GM04504 (cell line): ENCODE results near the gene CDC16.
"Not testable (repeated sequence)": the region's sequence is repeated elsewhere in the genome, so short reads cannot be mapped to it uniquely, and the experiment has no call there.

Source experiments
- DNase-seq: peaks from one replicate; pipeline ENCODE4 v3.0.0-alpha.2; 2012; ENCODE audit warnings: low read depth

CDC16 gene

GRCh38 chr13:114227528-114227927, 7.2 kb upstream of the CDC16 start:
- no peak for DNase-seq

- no peak for DNase-seq
Measured at GRCh38 chr13:114228176-114228575, 6.5 kb upstream of the CDC16 start.

- no peak for DNase-seq
Measured at GRCh38 chr13:114229506-114229905, 5.2 kb upstream of the CDC16 start.

- no peak for DNase-seq
Measured at GRCh38 chr13:114230117-114230516, 4.6 kb upstream of the CDC16 start.

- no peak for DNase-seq
Measured at GRCh38 chr13:114230575-114230974, 4.1 kb upstream of the CDC16 start.

- no peak for DNase-seq
Measured at GRCh38 chr13:114231886-114232285, 2.8 kb upstream of the CDC16 start.

- DNase-seq = no peak
Measured at GRCh38 chr13:114234266-114234644, 442 bp upstream of the CDC16 start.

GRCh38 chr13:114235697-114236096, 1.0 kb downstream of the CDC16 start:
- DNase-seq = no peak

- no peak for DNase-seq
Measured at GRCh38 chr13:114236227-114236626, 1.5 kb downstream of the CDC16 start.

GRCh38 chr13:114237415-114238112, 2.9 kb downstream of the CDC16 start:
- DNase-seq = no peak

- DNase-seq = no peak
Measured at GRCh38 chr13:114241918-114242317, 7.2 kb downstream of the CDC16 start.

- DNase-seq = no peak
Measured at GRCh38 chr13:114243971-114244370, 9.3 kb downstream of the CDC16 start.

- DNase-seq = no peak
Measured at GRCh38 chr13:114244637-114245036, 9.9 kb downstream of the CDC16 start.

- peak; percentile 48 for DNase-seq
Measured at GRCh38 chr13:114248011-114248410, 13.3 kb downstream of the CDC16 start.

GRCh38 chr13:114249077-114249476, 14.4 kb downstream of the CDC16 start:
- DNase-seq = no peak

GRCh38 chr13:114251639-114252440, 17.1 kb downstream of the CDC16 start:
- not testable (repeated sequence) for DNase-seq

- DNase-seq = no peak
Measured at GRCh38 chr13:114256547-114256946, 21.9 kb downstream of the CDC16 start.

GRCh38 chr13:114257014-114257413, 22.3 kb downstream of the CDC16 start:
- DNase-seq = no peak

GRCh38 chr13:114258589-114258988, 23.9 kb downstream of the CDC16 start:
- DNase-seq = no peak

- DNase-seq = no peak
Measured at GRCh38 chr13:114259374-114259773, 24.7 kb downstream of the CDC16 start.

GRCh38 chr13:114259974-114260373, 25.3 kb downstream of the CDC16 start:
- DNase-seq = no peak

- DNase-seq = no peak
Measured at GRCh38 chr13:114260814-114261213, 26.1 kb downstream of the CDC16 start.

GRCh38 chr13:114261328-114261965, 26.8 kb downstream of the CDC16 start:
- DNase-seq = no peak
